Activated T-cell treated with anti-CD3 and anti-CD28 coated beads for 24 hours (primary cell): Measurements from ENCODE around the gene MYO1D.
"Not testable (repeated sequence)": the region's sequence is repeated elsewhere in the genome, so short reads cannot be mapped to it uniquely, and the experiment has no call there.

ENCODE experiments used
- DNase-seq: peaks from one replicate; pipeline ENCODE4 v3.0.0-alpha.2; 2020; ENCODE audit warnings: low read depth

MYO1D gene

GRCh38 chr17:32854832-32855389 is 22.0 kb downstream of the MYO1D start:
- no peak for DNase-seq

- DNase-seq = no peak
Observed at GRCh38 chr17:32854207-32854606, 22.7 kb downstream of the MYO1D start.

- DNase-seq = no peak
Observed at GRCh38 chr17:32852811-32853210, 24.1 kb downstream of the MYO1D start.

- DNase-seq = no peak
Observed at GRCh38 chr17:32849879-32850278, 27.0 kb downstream of the MYO1D start.

GRCh38 chr17:32847977-32848376 is 28.9 kb downstream of the MYO1D start:
- no peak for DNase-seq

GRCh38 chr17:32846143-32846542 is 30.8 kb downstream of the MYO1D start:
- no peak for DNase-seq

- DNase-seq = no peak
Observed at GRCh38 chr17:32840241-32840640, 36.7 kb downstream of the MYO1D start.

GRCh38 chr17:32836527-32836926 is 40.4 kb downstream of the MYO1D start:
- no peak for DNase-seq

- no peak for DNase-seq
Observed at GRCh38 chr17:32835291-32835761, 41.6 kb downstream of the MYO1D start.

GRCh38 chr17:32834104-32834503 is 42.8 kb downstream of the MYO1D start:
- no peak for DNase-seq

GRCh38 chr17:32833526-32833925 is 43.4 kb downstream of the MYO1D start:
- no peak for DNase-seq

GRCh38 chr17:32833076-32833475 is 43.8 kb downstream of the MYO1D start:
- DNase-seq = no peak

- DNase-seq = no peak
Observed at GRCh38 chr17:32831627-32832243, 45.2 kb downstream of the MYO1D start.

GRCh38 chr17:32831223-32831622 is 45.7 kb downstream of the MYO1D start:
- DNase-seq = no peak

- no peak for DNase-seq
Observed at GRCh38 chr17:32828822-32829221, 48.1 kb downstream of the MYO1D start.

GRCh38 chr17:32827227-32827626 is 49.7 kb downstream of the MYO1D start:
- no peak for DNase-seq

- no peak for DNase-seq
Observed at GRCh38 chr17:32826076-32826475, 50.8 kb downstream of the MYO1D start.

GRCh38 chr17:32824334-32824733 is 52.6 kb downstream of the MYO1D start:
- DNase-seq = no peak

- no peak for DNase-seq
Observed at GRCh38 chr17:32822996-32823395, 53.9 kb downstream of the MYO1D start.

GRCh38 chr17:32821987-32822934 is 54.7 kb downstream of the MYO1D start:
- not testable (repeated sequence) for DNase-seq

- no peak for DNase-seq
Observed at GRCh38 chr17:32820440-32820839, 56.5 kb downstream of the MYO1D start.

- DNase-seq = no peak
Observed at GRCh38 chr17:32819787-32820186, 57.1 kb downstream of the MYO1D start.

GRCh38 chr17:32819035-32819434 is 57.9 kb downstream of the MYO1D start:
- DNase-seq = no peak
